ENCODE measurements around the gene TNFRSF12A. TPM values are rescaled to one million over a fixed set of nuclear protein-coding genes. Genes with fewer than 3 reads are reported as not detected.

Gene TNFRSF12A
- total and polyA plus RNA-seq, 2 of the 13 experiments (the other 11 are each of a cell fraction or from before 2014, with no cell fraction given), result 61.9 to 66.0 TPM

DNA sequence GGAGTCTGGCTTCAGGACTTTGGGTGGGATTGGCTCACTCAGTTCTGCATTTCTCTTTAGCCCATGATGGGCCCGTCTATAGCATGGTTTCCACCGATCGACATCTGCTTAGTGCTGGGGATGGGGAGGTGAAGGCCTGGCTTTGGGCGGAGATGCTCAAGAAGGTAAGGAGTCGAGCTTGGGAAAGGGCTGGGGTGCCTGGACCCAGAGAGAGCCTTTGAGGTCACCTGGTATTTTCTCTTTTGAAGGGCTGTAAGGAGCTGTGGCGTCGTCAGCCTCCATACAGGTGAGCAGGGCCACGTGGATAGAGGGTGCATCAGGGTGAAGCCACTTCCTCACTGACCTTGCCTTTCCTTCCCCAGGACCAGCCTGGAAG lies 5.8 kb downstream of the TNFRSF12A start:
- BruUV-seq (replicated peaks), result no TSS peak
- no peak for DNase-seq (ENCODE audit: low spot score)
- no peak overlapping the region for H3K4me3 ChIP-seq (replicated peaks in 1 of 3; ENCODE audit: insufficient read depth in 1 of 3, low read depth in 2 of 3, low read length in 3 of 3)
- ATAC-seq, result no peak
- in situ Hi-C loops (cut with HindIII; ENCODE audit: extremely low pct_ligation_motif_present, low pct_unique_long_range_greater_than_20kb) (no loop called here), intact Hi-C loops (cut with micrococcal nuclease; ENCODE audit: unreplicated experiment) (no loop called here)
- H3K9me3 ChIP-seq (ENCODE audit: low read length), result no peaks in the 10 kb centered on the region
- peaks cover 52% of the 10 kb centered on the region for H3K4me1 ChIP-seq (ENCODE audit: insufficient read depth, low read length)
- H3K79me2 ChIP-seq (ENCODE audit: insufficient read depth, low read length), result peaks cover 5% of the 10 kb centered on the region
- CTCF ChIA-PET (ENCODE audit: low intra/inter-chr PET ratio, low total read pairs), result no interaction called here
- peaks cover 31% of the 10 kb centered on the region; the same call in 1 of the 2 replicates for H4K20me1 ChIP-seq (ENCODE audit: insufficient read depth, low read length)
- no peak overlapping the region for H2AFZ ChIP-seq (ENCODE audit: low read length)
- TF ChIP-seq, protein P1, sequence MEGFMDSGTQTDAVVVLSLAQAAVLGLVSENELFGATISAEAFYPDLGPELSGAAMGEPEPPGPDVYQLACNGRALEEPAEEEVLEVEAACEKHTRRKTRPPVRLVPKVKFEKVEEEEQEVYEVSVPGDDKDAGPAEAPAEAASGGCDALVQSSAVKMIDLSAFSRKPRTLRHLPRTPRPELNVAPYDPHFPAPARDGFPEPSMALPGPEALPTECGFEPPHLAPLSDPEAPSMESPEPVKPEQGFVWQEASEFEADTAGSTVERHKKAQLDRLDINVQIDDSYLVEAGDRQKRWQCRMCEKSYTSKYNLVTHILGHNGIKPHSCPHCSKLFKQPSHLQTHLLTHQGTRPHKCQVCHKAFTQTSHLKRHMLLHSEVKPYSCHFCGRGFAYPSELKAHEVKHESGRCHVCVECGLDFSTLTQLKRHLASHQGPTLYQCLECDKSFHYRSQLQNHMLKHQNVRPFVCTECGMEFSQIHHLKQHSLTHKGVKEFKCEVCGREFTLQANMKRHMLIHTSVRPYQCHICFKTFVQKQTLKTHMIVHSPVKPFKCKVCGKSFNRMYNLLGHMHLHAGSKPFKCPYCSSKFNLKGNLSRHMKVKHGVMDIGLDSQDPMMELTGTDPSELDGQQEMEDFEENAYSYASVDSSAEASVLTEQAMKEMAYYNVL (CRISPR knock-in tag; IDR thresholded peaks at IDR 0.05; ENCODE audit: borderline replicate concordance), result no peak
- TF ChIP-seq XRCC5 (optimal IDR thresholded peaks at IDR 0.05; ENCODE audit: low read length) (no peak), ZNF432 (CRISPR knock-in tag; IDR thresholded peaks at IDR 0.05; ENCODE audit: borderline replicate concordance) (no peak)
- TF ChIP-seq, protein P2, sequence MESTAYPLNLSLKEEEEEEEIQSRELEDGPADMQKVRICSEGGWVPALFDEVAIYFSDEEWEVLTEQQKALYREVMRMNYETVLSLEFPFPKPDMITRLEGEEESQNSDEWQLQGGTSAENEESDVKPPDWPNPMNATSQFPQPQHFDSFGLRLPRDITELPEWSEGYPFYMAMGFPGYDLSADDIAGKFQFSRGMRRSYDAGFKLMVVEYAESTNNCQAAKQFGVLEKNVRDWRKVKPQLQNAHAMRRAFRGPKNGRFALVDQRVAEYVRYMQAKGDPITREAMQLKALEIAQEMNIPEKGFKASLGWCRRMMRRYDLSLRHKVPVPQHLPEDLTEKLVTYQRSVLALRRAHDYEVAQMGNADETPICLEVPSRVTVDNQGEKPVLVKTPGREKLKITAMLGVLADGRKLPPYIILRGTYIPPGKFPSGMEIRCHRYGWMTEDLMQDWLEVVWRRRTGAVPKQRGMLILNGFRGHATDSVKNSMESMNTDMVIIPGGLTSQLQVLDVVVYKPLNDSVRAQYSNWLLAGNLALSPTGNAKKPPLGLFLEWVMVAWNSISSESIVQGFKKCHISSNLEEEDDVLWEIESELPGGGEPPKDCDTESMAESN (CRISPR knock-in tag; conservative IDR thresholded peaks at IDR 0.05), result no peak
- H3K4me2 ChIP-seq (ENCODE audit: low read depth, low read length), result no peak overlapping the region
- POLR2A ChIA-PET, result interaction anchor here (18.8 kb wide), 1 partner anchor 17 kb away, joined by 750 read pairs; the partner anchor contains the start of gene CLDN9
- no peak for FAIRE-seq
- H3K9ac ChIP-seq (ENCODE audit: insufficient read depth, low read depth, low read length), result no peak overlapping the region
- peaks cover 16 to 17% of the 10 kb centered on the region in 2 experiments; a peak in 4 of 5 replicates for H3K36me3 ChIP-seq (replicated peaks in 1 of 2; ENCODE audit: control insufficient read depth in 1 of 2, insufficient read depth in 2 of 2, low read length in 2 of 2)
- WGBS (ENCODE audit: low lambda C conversion rate), result 98% methylated on average over 8 of the region's 8 CpGs
- H3K27me3 ChIP-seq (ENCODE audit: control insufficient read depth in 1 of 2, insufficient read depth in 2 of 2, low read length in 2 of 2), result peaks cover 5 to 25% of the 10 kb centered on the region in 2 experiments
- H3K27ac ChIP-seq (ENCODE audit: extremely low read length, insufficient read depth, low read length), result no peak overlapping the region

Measured in HepG2 (cell line).